ENCODE data around the gene DDHD1. TPM values are rescaled to one million over a fixed set of nuclear protein-coding genes. Genes with fewer than 3 reads are reported as not detected.

The DDHD1 gene
- total RNA-seq, 1 experiment from 2014 or later: 14.0 TPM

DNA sequence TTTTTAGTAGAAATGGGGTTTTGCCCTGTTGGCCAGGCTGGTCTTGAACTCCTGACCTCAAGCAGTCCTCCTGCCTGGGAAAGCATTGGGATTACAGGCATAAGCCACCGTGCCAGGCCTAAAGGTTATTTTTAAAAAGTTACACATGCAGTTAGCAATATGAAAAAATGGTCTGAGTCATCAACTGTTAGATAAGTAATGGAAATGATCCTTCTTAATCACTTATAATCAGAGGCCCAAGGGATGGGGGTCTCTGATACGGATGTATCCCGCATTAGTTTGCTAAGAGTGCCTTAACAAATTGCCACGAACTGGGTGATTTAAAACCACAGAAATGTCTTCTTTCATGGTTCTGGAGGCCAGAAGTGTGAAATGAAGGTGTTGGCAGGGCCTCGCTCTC lies 148.1 kb downstream of the DDHD1 start:
- Mint-ChIP-seq H3K9me3 (ENCODE audit: low read depth, unreplicated experiment) (no peaks in the 10 kb centered on the region), H3K36me3 (ENCODE audit: insufficient read depth, unreplicated experiment) (no peaks in the 10 kb centered on the region), H3K4me1 (ENCODE audit: low read depth, unreplicated experiment) (peaks cover 16% of the 10 kb centered on the region), H3K27ac (ENCODE audit: unreplicated experiment) (no peak overlapping the region), H3K4me3 (ENCODE audit: low read depth, unreplicated experiment) (no peak overlapping the region), H3K27me3 (ENCODE audit: unreplicated experiment) (peaks cover 11% of the 10 kb centered on the region)
- intact Hi-C loops (cut with micrococcal nuclease; ENCODE audit: unreplicated experiment): no loop called here
- CTCF ChIA-PET: no interaction called here
- no peak for DNase-seq
- TF ChIP-seq CTCF (IDR thresholded peaks at IDR 0.05; ENCODE audit: unreplicated experiment): no peak
- no TSS peak for BruUV-seq (replicated peaks)

GRCh38 chr14:53003776-53004175 lies 149.3 kb downstream of the DDHD1 start:
- no peak overlapping the region for H3K27ac Mint-ChIP-seq (ENCODE audit: unreplicated experiment)
- peaks cover 16% of the 10 kb centered on the region for H3K4me1 Mint-ChIP-seq (ENCODE audit: low read depth, unreplicated experiment)
- no peak for DNase-seq
- peaks cover 11% of the 10 kb centered on the region for H3K27me3 Mint-ChIP-seq (ENCODE audit: unreplicated experiment)
- H3K36me3 Mint-ChIP-seq (ENCODE audit: insufficient read depth, unreplicated experiment): no peaks in the 10 kb centered on the region
- no peak overlapping the region for H3K4me3 Mint-ChIP-seq (ENCODE audit: low read depth, unreplicated experiment)
- CTCF ChIA-PET: no interaction called here
- TF ChIP-seq CTCF (IDR thresholded peaks at IDR 0.05; ENCODE audit: unreplicated experiment): no peak
- BruUV-seq (replicated peaks): no TSS peak
- intact Hi-C loops (cut with micrococcal nuclease; ENCODE audit: unreplicated experiment): no loop called here
- H3K9me3 Mint-ChIP-seq (ENCODE audit: low read depth, unreplicated experiment): no peaks in the 10 kb centered on the region

- intact Hi-C loops (cut with micrococcal nuclease; ENCODE audit: unreplicated experiment): no loop called here
- H3K36me3 Mint-ChIP-seq (ENCODE audit: insufficient read depth, unreplicated experiment): no peaks in the 10 kb centered on the region
- no peak for TF ChIP-seq CTCF (IDR thresholded peaks at IDR 0.05; ENCODE audit: unreplicated experiment)
- H3K4me3 Mint-ChIP-seq (ENCODE audit: low read depth, unreplicated experiment): no peak overlapping the region
- H3K4me1 Mint-ChIP-seq (ENCODE audit: low read depth, unreplicated experiment): peaks cover 13% of the 10 kb centered on the region
- no peaks in the 10 kb centered on the region for H3K9me3 Mint-ChIP-seq (ENCODE audit: low read depth, unreplicated experiment)
- no peak overlapping the region for H3K27ac Mint-ChIP-seq (ENCODE audit: unreplicated experiment)
- peaks cover 11% of the 10 kb centered on the region for H3K27me3 Mint-ChIP-seq (ENCODE audit: unreplicated experiment)
- CTCF ChIA-PET: interaction anchor here (0.7 kb wide), 1 partner anchor 112 kb away, joined by 4 read pairs; no protein-coding TSS in a partner anchor
- BruUV-seq (replicated peaks): no TSS peak
- DNase-seq: no peak
Observed at GRCh38 chr14:53002576-53002975, 150.5 kb downstream of the DDHD1 start.

DNA sequence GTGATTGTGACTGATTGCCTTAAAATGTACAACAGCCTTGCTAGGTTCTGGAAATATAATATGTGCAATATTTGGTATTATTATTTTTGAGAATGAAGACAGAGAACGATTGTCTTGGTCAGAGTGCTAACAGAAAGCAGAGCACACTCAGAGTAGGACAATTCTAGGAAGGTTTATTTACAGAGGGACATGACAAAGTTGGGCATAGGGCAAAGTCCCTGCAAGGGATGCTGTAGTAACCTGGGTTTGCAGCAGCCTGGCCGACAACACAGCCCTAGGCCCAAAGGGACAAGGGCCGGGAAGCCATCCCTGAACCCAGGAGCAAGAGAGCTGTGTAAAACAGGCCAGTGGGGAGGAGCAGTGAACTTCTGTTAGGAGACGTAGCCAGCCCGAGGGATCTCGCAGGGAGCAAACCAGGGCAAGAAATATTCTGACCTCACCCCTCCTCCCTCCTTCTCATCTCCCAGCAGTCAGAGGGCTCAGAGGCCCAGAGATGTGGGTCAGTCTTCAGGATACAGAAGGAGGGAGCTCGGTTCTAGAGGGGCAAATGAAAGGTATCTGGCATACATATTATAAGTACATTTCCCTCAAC lies 151.2 kb downstream of the DDHD1 start:
- H3K36me3 Mint-ChIP-seq (ENCODE audit: insufficient read depth, unreplicated experiment): no peaks in the 10 kb centered on the region
- intact Hi-C loops (cut with micrococcal nuclease; ENCODE audit: unreplicated experiment): no loop called here
- peaks cover 11% of the 10 kb centered on the region for H3K27me3 Mint-ChIP-seq (ENCODE audit: unreplicated experiment)
- CTCF ChIA-PET: no interaction called here
- H3K9me3 Mint-ChIP-seq (ENCODE audit: low read depth, unreplicated experiment): no peaks in the 10 kb centered on the region
- H3K4me3 Mint-ChIP-seq (ENCODE audit: low read depth, unreplicated experiment): no peak overlapping the region
- H3K4me1 Mint-ChIP-seq (ENCODE audit: low read depth, unreplicated experiment): peaks cover 8% of the 10 kb centered on the region
- H3K27ac Mint-ChIP-seq (ENCODE audit: unreplicated experiment): no peak overlapping the region
- DNase-seq: no peak
- TF ChIP-seq CTCF (IDR thresholded peaks at IDR 0.05; ENCODE audit: unreplicated experiment): no peak
- BruUV-seq (replicated peaks): no TSS peak
